HG02571 (cell line): ENCODE data around the gene OR4C11.

ENCODE experiments used
- ATAC-seq: cut with Tn5 transposase; IDR thresholded peaks from one replicate; pipeline ENCODE4 v1.9.1; 2021; ENCODE audit warnings: mild to moderate bottlenecking, moderate library complexity; ENCODE audit not compliant: unreplicated experiment

Gene OR4C11, protein sequence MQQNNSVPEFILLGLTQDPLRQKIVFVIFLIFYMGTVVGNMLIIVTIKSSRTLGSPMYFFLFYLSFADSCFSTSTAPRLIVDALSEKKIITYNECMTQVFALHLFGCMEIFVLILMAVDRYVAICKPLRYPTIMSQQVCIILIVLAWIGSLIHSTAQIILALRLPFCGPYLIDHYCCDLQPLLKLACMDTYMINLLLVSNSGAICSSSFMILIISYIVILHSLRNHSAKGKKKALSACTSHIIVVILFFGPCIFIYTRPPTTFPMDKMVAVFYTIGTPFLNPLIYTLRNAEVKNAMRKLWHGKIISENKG

DNA sequence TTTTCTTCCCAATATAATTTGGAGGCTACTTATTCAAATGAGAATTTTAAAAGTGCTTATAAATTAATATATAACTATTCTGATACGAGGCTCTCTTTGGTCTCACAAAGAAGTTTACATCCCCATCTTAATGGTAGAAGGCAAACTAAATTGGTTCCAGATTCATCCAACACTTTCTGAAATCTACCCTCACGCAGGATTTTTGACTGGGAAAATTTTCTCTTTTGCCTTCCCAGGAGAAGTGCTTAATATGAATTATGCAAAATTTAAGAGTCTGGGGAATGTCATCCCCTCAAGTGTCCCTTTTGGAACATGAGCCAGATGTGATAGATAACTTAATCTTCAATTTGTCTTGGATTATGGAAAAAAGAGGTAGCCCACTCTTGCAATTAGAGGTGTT, at the start of gene OR4C11:
Gene OR4C11 (minus strand): TSS at position 101 of the 400 bp plus-strand sequence. CDS start 3,272 bp downstream, outside the sequence.
- ATAC-seq = no peak

DNA sequence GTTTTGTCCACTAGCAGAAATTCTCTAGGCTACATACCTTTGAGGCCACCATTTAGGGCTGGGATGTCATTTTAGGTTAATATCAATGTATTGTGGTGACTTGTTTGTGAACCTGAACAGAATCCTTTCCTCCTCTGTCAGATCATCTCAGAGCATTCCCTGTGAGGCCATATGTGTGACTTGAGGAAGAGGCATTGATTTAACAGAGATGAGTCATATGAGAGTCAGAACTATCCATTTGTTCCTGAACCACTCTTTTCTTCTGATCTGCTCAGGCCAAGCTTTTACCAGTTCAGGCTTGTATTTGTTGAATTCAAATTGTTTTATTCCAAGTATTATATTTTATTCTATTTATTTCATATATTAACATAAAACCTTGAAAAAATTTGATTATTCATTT, 47.7 kb upstream of the OR4C11 start:
- no peak for ATAC-seq

DNA sequence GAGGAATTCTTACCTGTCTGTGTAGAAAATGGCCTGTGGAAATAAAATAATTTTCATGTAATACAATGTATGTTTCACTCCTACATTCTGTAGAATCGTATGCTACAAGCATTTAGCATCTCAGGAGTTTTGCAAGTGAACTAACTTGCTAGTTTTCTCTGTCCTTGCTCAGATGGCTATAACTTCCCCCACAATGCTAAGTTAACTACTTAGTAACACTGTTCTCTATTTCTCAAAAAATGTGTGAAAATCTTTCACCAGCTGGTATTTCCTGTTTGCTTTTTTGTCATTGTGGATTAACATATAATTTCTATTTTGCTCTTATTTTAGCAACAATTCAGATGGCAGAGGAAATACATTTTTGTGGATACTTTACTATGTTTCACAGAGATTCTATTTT, 45.1 kb upstream of the OR4C11 start:
- no peak for ATAC-seq

DNA sequence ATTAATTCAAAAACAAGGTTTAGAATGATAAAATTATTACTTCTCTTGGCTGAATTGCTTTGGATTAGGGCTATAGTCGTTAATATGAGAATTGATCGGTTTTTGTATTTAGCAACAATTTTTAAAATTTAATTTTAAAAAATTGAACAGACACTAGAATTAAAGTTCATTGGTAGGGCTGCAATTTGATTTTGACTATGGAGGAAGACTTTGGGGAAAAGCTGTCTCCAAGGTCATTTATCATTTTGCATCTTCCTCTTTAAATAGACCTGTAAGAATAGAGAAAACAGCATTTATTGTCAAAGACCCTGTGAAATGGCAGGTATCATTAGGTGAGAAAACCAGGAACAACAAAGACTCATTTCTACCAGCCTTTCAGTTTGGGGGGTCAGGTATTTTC, 40.6 kb upstream of the OR4C11 start, which contains the start of gene OR4S2:
Gene OR4S2 (plus strand): TSS at position 301 of the 400 bp plus-strand sequence. CDS start 2,577 bp downstream, outside the sequence.
- ATAC-seq = no peak

DNA sequence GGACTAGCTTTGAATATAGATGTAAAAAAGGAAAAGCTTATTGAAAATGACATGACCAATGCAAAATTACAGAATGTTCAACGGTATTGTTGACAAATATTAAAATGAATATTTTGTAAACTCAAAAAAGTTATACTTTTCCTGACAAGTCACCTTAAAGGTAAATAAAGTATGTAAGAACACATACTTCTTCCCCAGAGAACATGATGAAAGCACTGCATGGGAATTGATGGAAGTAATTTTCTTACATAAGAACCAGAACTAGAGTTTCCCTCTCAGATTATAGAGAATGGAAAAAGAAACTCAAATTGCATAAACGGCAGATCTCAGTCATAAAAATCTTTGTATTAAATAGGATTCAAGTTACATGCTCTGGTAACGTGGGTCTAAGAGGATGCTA, 27.4 kb upstream of the OR4C11 start, which contains the start of gene OR4P4:
Gene OR4P4 (plus strand): TSS at position 301 of the 400 bp plus-strand sequence.
- ATAC-seq = no peak

DNA sequence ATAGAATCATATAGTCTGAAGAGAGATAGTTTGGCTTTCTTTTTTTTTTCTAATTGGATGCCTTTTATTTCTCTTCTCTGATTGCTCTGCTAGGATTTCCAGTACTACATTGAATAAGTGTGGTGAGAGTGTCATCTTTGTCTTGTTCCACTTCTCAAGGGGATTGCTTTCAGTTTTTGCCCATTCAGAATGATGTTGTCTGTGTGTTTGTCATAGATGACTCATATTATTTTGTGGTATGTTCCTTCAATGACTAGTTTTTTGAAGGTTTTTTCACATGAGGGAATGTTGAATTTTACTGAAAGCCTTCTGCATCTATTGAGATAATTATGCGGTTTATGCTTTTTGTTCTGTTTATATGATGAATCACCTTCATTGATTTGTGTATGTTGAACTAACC, 17.1 kb upstream of the OR4C11 start:
- no peak for ATAC-seq

DNA sequence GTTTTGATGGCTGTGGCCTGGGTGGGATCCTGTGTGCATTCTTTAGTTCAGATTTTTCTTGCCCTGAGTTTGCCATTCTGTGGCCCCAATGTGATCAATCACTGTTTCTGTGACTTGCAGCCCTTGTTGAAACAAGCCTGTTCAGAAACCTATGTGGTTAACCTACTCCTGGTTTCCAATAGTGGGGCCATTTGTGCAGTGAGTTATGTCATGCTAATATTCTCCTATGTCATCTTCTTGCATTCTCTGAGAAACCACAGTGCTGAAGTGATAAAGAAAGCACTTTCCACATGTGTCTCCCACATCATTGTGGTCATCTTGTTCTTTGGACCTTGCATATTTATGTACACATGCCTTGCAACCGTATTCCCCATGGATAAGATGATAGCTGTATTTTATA, 34.9 kb downstream of the OR4C11 start:
- no peak for ATAC-seq

DNA sequence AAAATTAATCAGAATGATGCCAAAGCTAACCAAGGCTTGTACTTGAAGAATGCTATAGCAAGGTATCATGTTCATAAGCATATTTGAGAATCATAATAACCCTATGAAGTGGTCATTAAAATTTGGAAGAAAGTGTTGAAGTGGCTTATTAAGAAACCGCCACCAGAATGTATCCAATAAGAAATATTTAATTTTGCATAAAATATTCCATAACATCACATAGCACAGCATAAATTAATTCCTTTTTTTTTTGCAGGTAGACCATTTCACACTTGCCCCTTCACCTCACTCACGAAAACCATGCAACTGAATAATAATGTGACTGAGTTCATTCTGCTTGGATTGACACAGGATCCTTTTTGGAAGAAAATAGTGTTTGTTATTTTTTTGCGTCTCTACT, 35.6 kb downstream of the OR4C11 start, which contains the start of gene OR4C16:
Gene OR4C16 (plus strand): TSS at position 301 of the 400 bp plus-strand sequence. CDS start 0 bp downstream, at position 301.
- no peak for ATAC-seq

DNA sequence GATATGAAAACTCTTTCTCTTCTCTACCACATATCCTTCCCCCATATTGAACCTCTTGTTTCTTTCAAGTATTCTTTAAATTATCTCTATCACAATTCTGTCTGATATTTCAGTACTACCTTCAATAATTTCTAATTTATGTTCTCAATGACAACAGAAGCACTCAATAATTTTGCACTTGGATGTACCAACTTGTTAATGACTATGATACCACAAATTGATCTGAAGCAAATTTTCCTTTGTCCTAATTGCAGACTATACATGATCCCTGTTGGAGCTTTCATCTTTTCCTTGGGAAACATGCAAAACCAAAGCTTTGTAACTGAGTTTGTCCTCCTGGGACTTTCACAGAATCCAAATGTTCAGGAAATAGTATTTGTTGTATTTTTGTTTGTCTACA, 53.3 kb downstream of the OR4C11 start, which contains the start of gene OR4C15:
Gene OR4C15 (plus strand): TSS at position 301 of the 400 bp plus-strand sequence. CDS start 0 bp downstream, at position 301.
- ATAC-seq = no peak
